ENCODE measurements around the gene MACF1. TPM values are rescaled to one million over a fixed set of nuclear protein-coding genes. Genes with fewer than 3 reads are reported as not detected.

MACF1 gene
- total and polyA plus RNA-seq, 2 of the 13 experiments (the other 11 are each of a cell fraction or from before 2014, with no cell fraction given), result 36.7 to 65.4 TPM

- CTCF ChIA-PET (ENCODE audit: low intra/inter-chr PET ratio, low total read pairs), result no interaction called here
- Histone ChIP-seq H3K79me2 (ENCODE audit: insufficient read depth, low read length) (no peaks in the 10 kb centered on the region), H3K4me1 (ENCODE audit: insufficient read depth, low read length) (peaks cover 7% of the 10 kb centered on the region; the same call in 1 of the 2 replicates)
Measured at GRCh38 chr1:39238476-39238875, 34.0 kb downstream of the MACF1 start.

DNA sequence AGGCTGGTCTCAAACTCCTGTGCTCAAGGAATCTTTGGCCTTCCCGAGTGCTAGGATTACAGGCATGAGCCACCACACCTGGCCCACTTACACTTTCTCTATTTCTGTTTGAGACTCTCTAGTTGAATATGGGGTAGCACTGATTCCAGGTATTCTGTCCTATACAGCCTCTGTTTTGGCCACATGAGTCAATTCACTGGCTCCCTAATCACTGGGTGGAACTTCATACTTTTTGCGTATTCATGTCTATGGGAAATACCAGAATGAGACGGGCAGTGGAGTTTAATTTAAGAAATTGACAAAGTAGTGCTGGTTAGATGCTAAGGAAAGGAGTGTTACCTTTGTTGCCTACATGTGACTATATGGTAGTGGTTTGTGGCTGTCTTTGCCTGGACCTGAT lies 35.5 kb downstream of the MACF1 start:
- BruUV-seq (replicated peaks), result no TSS peak
- 94% methylated on average over 3 of the region's 3 CpGs for WGBS (ENCODE audit: low lambda C conversion rate)
- intact Hi-C loops (cut with micrococcal nuclease; ENCODE audit: unreplicated experiment), result no loop called here
- Histone ChIP-seq H3K27ac (ENCODE audit: extremely low read length, insufficient read depth, low read length) (no peak overlapping the region), H3K36me3 (replicated peaks in 1 of 2; ENCODE audit: control insufficient read depth in 1 of 2, insufficient read depth in 2 of 2, low read length in 2 of 2) (peaks cover 0 to 7% of the 10 kb centered on the region in 2 experiments), H3K4me1 (ENCODE audit: insufficient read depth, low read length) (peaks cover 6% of the 10 kb centered on the region; the same call in 1 of the 2 replicates), H3K27me3 (ENCODE audit: control insufficient read depth in 1 of 2, insufficient read depth in 2 of 2, low read length in 2 of 2) (no peaks in the 10 kb centered on the region), H3K79me2 (ENCODE audit: insufficient read depth, low read length) (no peaks in the 10 kb centered on the region), H3K9me3 (ENCODE audit: low read length) (no peaks in the 10 kb centered on the region), H2AFZ (ENCODE audit: low read length) (no peak overlapping the region), H3K4me3 (replicated peaks in 1 of 3; ENCODE audit: insufficient read depth in 1 of 3, low read depth in 2 of 3, low read length in 3 of 3) (no peak overlapping the region), H3K4me2 (ENCODE audit: low read depth, low read length) (no peak overlapping the region), H3K9ac (ENCODE audit: insufficient read depth, low read depth, low read length) (no peak overlapping the region), H4K20me1 (ENCODE audit: insufficient read depth, low read length) (no peaks in the 10 kb centered on the region)
- ATAC-seq (no peak), FAIRE-seq (no peak), DNase-seq (ENCODE audit: low spot score) (no peak)
- in situ Hi-C loops (cut with HindIII; ENCODE audit: extremely low pct_ligation_motif_present, low pct_unique_long_range_greater_than_20kb), result no loop called here
- POLR2A ChIA-PET, result no interaction called here
- CTCF ChIA-PET (ENCODE audit: low intra/inter-chr PET ratio, low total read pairs), result no interaction called here
- TF ChIP-seq ZNF44 (CRISPR knock-in tag; IDR thresholded peaks at IDR 0.05) (no peak), ZSCAN21 (CRISPR knock-in tag; IDR thresholded peaks at IDR 0.05; ENCODE audit: borderline replicate concordance) (no peak), CHD2 (IDR thresholded peaks at IDR 0.05; ENCODE audit: low read depth, low read length) (no peak), ZNF138 (CRISPR knock-in tag; IDR thresholded peaks at IDR 0.05; ENCODE audit: low read depth) (no peak), TBL1XR1 (IDR thresholded peaks at IDR 0.05; ENCODE audit: borderline replicate concordance, low read length, partially characterized antibody) (no peak), CBFB (CRISPR knock-in tag; IDR thresholded peaks at IDR 0.05) (no peak), ZNF496 (CRISPR knock-in tag; IDR thresholded peaks at IDR 0.05; ENCODE audit: insufficient replicate concordance) (no peak), ZNF354B (CRISPR knock-in tag; IDR thresholded peaks at IDR 0.05) (no peak), SETDB1 (CRISPR knock-in tag; IDR thresholded peaks at IDR 0.05; ENCODE audit: borderline replicate concordance) (no peak), ZNF550 (CRISPR knock-in tag; IDR thresholded peaks at IDR 0.05; ENCODE audit: borderline replicate concordance) (no peak), ARID2 (CRISPR knock-in tag; IDR thresholded peaks at IDR 0.05; ENCODE audit: borderline replicate concordance) (no peak), TEAD2 (CRISPR knock-in tag; IDR thresholded peaks at IDR 0.05) (no peak), ZNF776 (CRISPR knock-in tag; IDR thresholded peaks at IDR 0.05) (no peak), POLR2A (IDR thresholded peaks at IDR 0.05; ENCODE audit: insufficient read depth in 1 of 2, low read depth in 2 of 2, low read length in 2 of 2) (no peak)
- TF ChIP-seq, protein P1, sequence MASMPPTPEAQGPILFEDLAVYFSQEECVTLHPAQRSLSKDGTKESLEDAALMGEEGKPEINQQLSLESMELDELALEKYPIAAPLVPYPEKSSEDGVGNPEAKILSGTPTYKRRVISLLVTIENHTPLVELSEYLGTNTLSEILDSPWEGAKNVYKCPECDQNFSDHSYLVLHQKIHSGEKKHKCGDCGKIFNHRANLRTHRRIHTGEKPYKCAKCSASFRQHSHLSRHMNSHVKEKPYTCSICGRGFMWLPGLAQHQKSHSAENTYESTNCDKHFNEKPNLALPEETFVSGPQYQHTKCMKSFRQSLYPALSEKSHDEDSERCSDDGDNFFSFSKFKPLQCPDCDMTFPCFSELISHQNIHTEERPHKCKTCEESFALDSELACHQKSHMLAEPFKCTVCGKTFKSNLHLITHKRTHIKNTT (CRISPR knock-in tag; IDR thresholded peaks at IDR 0.05), result no peak
- TF ChIP-seq, protein P2, sequence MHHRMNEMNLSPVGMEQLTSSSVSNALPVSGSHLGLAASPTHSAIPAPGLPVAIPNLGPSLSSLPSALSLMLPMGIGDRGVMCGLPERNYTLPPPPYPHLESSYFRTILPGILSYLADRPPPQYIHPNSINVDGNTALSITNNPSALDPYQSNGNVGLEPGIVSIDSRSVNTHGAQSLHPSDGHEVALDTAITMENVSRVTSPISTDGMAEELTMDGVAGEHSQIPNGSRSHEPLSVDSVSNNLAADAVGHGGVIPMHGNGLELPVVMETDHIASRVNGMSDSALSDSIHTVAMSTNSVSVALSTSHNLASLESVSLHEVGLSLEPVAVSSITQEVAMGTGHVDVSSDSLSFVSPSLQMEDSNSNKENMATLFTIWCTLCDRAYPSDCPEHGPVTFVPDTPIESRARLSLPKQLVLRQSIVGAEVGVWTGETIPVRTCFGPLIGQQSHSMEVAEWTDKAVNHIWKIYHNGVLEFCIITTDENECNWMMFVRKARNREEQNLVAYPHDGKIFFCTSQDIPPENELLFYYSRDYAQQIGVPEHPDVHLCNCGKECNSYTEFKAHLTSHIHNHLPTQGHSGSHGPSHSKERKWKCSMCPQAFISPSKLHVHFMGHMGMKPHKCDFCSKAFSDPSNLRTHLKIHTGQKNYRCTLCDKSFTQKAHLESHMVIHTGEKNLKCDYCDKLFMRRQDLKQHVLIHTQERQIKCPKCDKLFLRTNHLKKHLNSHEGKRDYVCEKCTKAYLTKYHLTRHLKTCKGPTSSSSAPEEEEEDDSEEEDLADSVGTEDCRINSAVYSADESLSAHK (CRISPR knock-in tag; IDR thresholded peaks at IDR 0.05; ENCODE audit: borderline replicate concordance), result no peak

More at GRCh38 chr1:39238476-39238875, 34.0 kb downstream of the MACF1 start:
- Histone ChIP-seq H3K27me3 (ENCODE audit: control insufficient read depth in 1 of 2, insufficient read depth in 2 of 2, low read length in 2 of 2) (no peaks in the 10 kb centered on the region), H3K36me3 (replicated peaks in 1 of 2; ENCODE audit: control insufficient read depth in 1 of 2, insufficient read depth in 2 of 2, low read length in 2 of 2) (peaks cover 0 to 7% of the 10 kb centered on the region in 2 experiments), H3K9ac (ENCODE audit: insufficient read depth, low read depth, low read length) (no peak overlapping the region), H3K4me3 (replicated peaks in 1 of 3; ENCODE audit: insufficient read depth in 1 of 3, low read depth in 2 of 3, low read length in 3 of 3) (no peak overlapping the region), H3K4me2 (ENCODE audit: low read depth, low read length) (no peak overlapping the region), H3K9me3 (ENCODE audit: low read length) (no peaks in the 10 kb centered on the region), H2AFZ (ENCODE audit: low read length) (no peak overlapping the region), H3K27ac (ENCODE audit: extremely low read length, insufficient read depth, low read length) (no peak overlapping the region), H4K20me1 (ENCODE audit: insufficient read depth, low read length) (no peaks in the 10 kb centered on the region)
- no TSS peak for BruUV-seq (replicated peaks)
- FAIRE-seq (no peak), ATAC-seq (no peak), DNase-seq (ENCODE audit: low spot score) (no peak)
- TF ChIP-seq HNF4A (CRISPR knock-in tag; IDR thresholded peaks at IDR 0.05), result no peak
- TF ChIP-seq ZFYVE20 (CRISPR knock-in tag; IDR thresholded peaks at IDR 0.05; ENCODE audit: borderline replicate concordance, low read depth), result no peak
- POLR2A ChIA-PET, result no interaction called here
- WGBS (ENCODE audit: low lambda C conversion rate), result 20% methylated on average over 1 of the region's 1 CpG
- intact Hi-C loops (cut with micrococcal nuclease; ENCODE audit: unreplicated experiment), result no loop called here
- in situ Hi-C loops (cut with HindIII; ENCODE audit: extremely low pct_ligation_motif_present, low pct_unique_long_range_greater_than_20kb), result no loop called here

Measured in HepG2 (cell line).